H7 (cell line): Measurements from ENCODE around the gene CD320. TPM values are rescaled to one million over a fixed set of nuclear protein-coding genes. Genes with fewer than 3 reads are reported as not detected.

Source experiments
- DNase-seq: peaks from one replicate; pipeline ENCODE4 v3.0.0; 2012
- H3K27me3 ChIP-seq: 2 replicates; pipeline ENCODE4 v1.6.0; 2011; ENCODE audit warnings: mild to moderate bottlenecking, low read length; ENCODE audit not compliant: control insufficient read depth, insufficient read depth
- H3K36me3 ChIP-seq: replicated peaks from 2 replicates; pipeline ENCODE4 v1.5.1; 2011; ENCODE audit warnings: low read length; ENCODE audit not compliant: control insufficient read depth, insufficient read depth
- H3K4me3 ChIP-seq: 2 replicates; pipeline ENCODE4 v1.5.1; 2011; ENCODE audit warnings: low read depth, mild to moderate bottlenecking, control low read depth, low read length, moderate library complexity; ENCODE audit not compliant: insufficient read depth
- total RNA-seq: library from RNA; depleted of rRNA; stranded (reverse); fragments of >200 nt; shearing (Covaris generic); gene quantifications from 2 replicates; pipeline ENCODE4 v1.2.3, GENCODE V29; 2014; rRNA removed

The CD320 gene
- total RNA-seq, 1 experiment from 2014 or later: 159 TPM

DNA sequence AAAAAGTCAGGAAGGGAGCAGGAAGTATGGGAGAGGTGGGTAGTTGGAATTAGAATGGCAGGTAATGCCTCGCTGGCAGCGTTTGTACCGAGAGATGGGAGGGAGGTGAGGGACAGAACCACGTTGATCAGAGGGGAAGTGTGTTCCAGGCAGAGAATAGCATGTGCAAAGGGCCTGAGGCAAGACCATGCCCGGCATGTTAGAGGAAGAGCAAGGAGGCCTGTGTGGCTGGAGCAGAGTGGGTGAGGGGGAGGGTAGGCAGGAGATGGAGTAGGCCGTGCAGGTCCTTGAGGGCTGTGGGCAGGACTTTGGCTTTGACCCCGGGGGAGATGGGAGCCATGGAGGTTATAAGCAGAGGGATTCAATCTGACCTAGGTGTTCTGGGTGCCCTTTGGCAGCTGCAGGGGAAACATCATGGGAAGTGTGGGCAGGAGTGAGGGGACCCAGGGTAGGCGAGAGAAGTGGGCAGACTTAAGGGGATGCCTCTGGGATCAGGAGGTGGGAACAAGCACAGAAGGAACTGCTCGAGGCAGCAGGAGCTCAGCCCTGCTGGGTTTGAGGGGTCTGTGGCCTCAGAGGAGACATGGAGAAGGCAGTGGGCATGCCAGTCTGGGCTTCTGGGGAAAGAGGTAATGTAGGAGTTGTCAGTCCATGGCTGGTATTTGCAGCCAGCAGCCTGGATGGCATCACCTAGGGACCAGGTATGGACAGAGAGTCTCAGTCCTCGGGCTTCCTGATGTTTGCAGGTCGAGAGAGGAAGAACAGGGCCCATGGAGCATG, 48.8 kb downstream of the CD320 start:
- no peaks in the 10 kb centered on the region for H3K27me3 ChIP-seq
- H3K4me3 ChIP-seq: no peak overlapping the region
- peak; percentile 32 for DNase-seq
- H3K36me3 ChIP-seq: peaks cover 36% of the 10 kb centered on the region

DNA sequence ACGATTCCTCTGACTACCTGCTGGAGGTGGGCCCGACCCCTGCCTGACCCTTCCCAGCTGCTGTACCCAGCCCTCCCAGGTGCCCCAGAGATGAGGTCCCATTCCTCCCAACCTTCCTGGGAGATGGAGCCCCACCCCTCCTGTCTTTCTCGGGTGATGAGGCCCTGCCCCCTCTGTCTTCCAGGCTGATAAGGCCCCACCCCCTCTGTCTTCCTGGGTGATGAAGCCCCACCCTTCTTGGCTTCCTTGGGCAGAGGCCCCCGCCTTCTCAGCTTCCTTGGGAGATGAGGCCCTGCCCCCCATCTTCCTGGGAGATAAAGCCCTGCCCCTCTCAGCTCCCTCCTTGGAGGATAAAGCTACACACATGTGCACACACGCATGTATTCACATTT, 51.1 kb downstream of the CD320 start:
- H3K27me3 ChIP-seq: no peaks in the 10 kb centered on the region
- peak; percentile 77 for DNase-seq
- peaks cover 32% of the 10 kb centered on the region for H3K36me3 ChIP-seq
- no peak overlapping the region for H3K4me3 ChIP-seq

DNA sequence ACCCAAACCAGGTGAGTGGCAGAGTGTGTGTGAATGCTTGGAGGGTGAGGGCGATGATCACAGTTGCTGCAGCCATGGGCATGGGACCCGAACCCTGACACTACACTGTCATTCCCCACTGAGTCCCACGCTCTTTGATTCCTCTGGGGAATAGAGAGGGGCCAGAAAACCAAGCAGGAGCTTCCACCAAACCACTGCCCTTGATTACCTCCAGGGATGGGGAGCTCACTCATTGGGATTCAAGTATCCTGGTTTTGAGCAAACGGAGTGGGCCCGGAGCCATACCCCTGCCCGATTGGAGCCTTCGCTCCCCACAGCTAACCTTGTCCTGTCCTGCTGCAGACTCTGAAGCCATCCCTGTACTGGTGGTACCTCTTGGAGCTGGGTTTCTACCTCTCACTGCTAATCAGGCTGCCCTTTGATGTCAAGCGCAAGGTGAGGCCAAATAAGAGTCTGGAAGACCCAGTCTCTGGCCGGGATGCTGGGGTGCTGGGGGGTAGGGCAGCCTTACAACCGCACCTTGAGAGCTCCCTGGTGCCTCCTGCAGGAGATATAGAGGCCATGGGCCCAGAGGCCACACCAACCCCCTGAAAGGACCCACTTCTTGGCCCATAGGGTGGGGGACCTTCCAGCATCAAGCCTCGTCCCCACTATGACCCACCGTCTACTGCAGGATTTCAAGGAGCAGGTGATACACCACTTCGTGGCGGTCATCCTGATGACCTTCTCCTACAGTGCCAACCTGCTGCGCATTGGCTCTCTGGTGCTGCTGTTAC, 51.7 kb downstream of the CD320 start:
- DNase-seq: peak; percentile 52
- Histone ChIP-seq H3K4me3 (no peak overlapping the region), H3K27me3 (no peaks in the 10 kb centered on the region), H3K36me3 (peaks cover 29% of the 10 kb centered on the region)

GRCh38 chr19:8255426-8256125, 52.6 kb downstream of the CD320 start:
- Histone ChIP-seq H3K36me3 (peaks cover 31% of the 10 kb centered on the region), H3K4me3 (no peak overlapping the region), H3K27me3 (no peaks in the 10 kb centered on the region)
- peak; percentile 40 for DNase-seq

DNA sequence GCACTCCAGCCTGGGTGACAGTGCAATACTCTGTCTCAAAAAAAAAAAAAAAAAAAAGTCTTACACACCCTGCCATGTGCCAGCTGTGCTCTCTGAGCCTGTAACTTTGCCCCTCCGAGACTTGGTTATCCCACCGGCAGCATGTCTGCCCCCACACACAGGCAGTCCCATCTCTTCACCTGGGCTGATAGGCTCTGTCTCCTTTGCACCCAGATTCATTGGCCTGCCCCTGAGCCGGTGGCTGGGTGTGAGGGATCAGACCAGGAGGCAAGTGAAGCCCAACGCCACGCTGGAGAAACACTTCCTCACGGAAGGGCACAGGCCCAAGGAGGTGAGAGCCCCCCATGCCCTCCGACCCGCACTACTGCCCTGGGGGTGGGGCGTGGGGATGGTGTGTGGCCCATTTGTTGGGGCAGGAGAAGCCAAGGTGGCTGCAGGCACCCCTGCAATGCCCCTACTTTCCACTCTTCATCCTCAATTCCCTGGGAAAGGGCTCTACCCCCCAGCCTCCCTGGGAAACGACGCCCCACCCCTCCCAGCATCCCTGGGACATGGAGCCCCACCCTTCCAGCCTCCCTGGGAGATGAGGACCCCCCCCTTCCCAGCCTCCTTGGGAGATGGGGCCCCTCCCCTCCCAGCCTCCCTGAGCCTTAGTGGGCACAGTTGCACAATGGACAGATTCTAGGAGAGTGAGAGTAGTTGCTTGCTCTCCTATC, 53.7 kb downstream of the CD320 start:
- DNase-seq: peak; percentile 41
- peaks cover 30% of the 10 kb centered on the region for H3K36me3 ChIP-seq
- H3K4me3 ChIP-seq: no peak overlapping the region
- no peaks in the 10 kb centered on the region for H3K27me3 ChIP-seq

DNA sequence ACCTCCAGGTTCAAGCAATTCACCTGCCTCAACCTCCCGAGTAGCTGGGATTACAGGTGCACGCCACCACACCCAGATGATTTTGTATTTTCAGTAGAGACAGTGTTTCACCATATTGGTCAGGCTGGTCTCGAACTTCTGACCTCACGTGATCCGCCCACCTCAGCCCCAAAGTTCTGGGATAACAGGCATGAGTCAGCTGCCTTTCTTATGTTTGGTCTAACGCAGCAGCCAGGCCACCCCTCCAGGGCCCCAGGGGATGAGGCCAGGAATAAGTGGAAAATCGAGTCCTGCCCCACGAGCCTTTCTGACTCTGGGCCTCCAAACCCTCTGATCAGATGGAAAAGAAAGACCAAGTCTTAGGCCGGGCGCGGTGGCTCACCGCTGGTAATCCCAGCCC, 54.5 kb downstream of the CD320 start:
- Histone ChIP-seq H3K4me3 (no peak overlapping the region), H3K27me3 (no peaks in the 10 kb centered on the region), H3K36me3 (peaks cover 28% of the 10 kb centered on the region)
- peak; percentile 14 for DNase-seq

GRCh38 chr19:8252922-8253589, 55.1 kb downstream of the CD320 start:
- H3K4me3 ChIP-seq: no peak overlapping the region
- peak; percentile 97 for DNase-seq
- no peaks in the 10 kb centered on the region for H3K27me3 ChIP-seq
- H3K36me3 ChIP-seq: peaks cover 28% of the 10 kb centered on the region

Other genes starting within 250 kb of the CD320 start
- 13.7 and 15.9 TPM in 2 replicates for gene FBN3, start 158.8 kb downstream of the CD320 start, total RNA-seq
- 116 and 117 TPM in 2 replicates for gene CERS4, start 99.0 kb downstream of the CD320 start, total RNA-seq
- gene NDUFA7, start 13.0 kb upstream of the CD320 start, total RNA-seq: 103 and 117 TPM in 2 replicates
- 512 and 545 TPM in 2 replicates for gene RPS28, start 13.1 kb upstream of the CD320 start, total RNA-seq
- gene KANK3, start 34.9 kb upstream of the CD320 start, total RNA-seq: 1.2 and 7.3 TPM in 2 replicates
- gene ANGPTL4, start 55.8 kb upstream of the CD320 start, total RNA-seq: 13.2 and 17.1 TPM in 2 replicates
- 16.9 and 31.4 TPM in 2 replicates for gene RAB11B, start 82.0 kb upstream of the CD320 start, total RNA-seq
- 44.4 and 47.8 TPM in 2 replicates for gene MARCHF2, start 104.9 kb upstream of the CD320 start, total RNA-seq
- gene HNRNPM, start 136.6 kb upstream of the CD320 start, total RNA-seq: 114 and 155 TPM in 2 replicates
- 0.07 TPM in 2 replicates for gene PRAM1, start 194.3 kb upstream of the CD320 start, total RNA-seq
- gene ZNF414, start 205.8 kb upstream of the CD320 start, total RNA-seq: 7.6 and 13.1 TPM in 2 replicates